NT2/D1 (cell line): ENCODE measurements around the gene MPZL1.

Experiments
- DNase-seq: peaks from one replicate; pipeline ENCODE4 v3.0.0-alpha.2; 2011; ENCODE audit warnings: low read depth, low spot score
- H3K27me3 ChIP-seq: 2 replicates; pipeline ENCODE4 v1.6.0; 2011; ENCODE audit warnings: mild to moderate bottlenecking; ENCODE audit not compliant: insufficient read length, insufficient read depth
- H3K36me3 ChIP-seq: 2 replicates; pipeline ENCODE4 v1.6.1; 2011; ENCODE audit warnings: mild to moderate bottlenecking, low read length, mixed read lengths; ENCODE audit not compliant: insufficient read depth, insufficient read length
- H3K4me1 ChIP-seq: 2 replicates; pipeline ENCODE4 v1.5.1; 2011; ENCODE audit not compliant: insufficient read depth, insufficient read length
- H3K4me3 ChIP-seq: 2 replicates; pipeline ENCODE4 v1.5.1; 2011; ENCODE audit warnings: low read depth; ENCODE audit not compliant: insufficient read length
- H3K9ac ChIP-seq: 2 replicates; pipeline ENCODE4 v1.6.0; 2011; ENCODE audit warnings: low read depth; ENCODE audit not compliant: insufficient read length
- H3K9me3 ChIP-seq: 2 replicates; pipeline ENCODE4 v1.5.1; 2011; ENCODE audit warnings: mild to moderate bottlenecking, low read length; ENCODE audit not compliant: insufficient read depth
- SUZ12 ChIP-seq: IDR thresholded peaks from 2 replicates; pipeline ENCODE4 v1.6.1; 2011; ENCODE audit not compliant: insufficient read length, insufficient read depth; ENCODE audit errors: extremely low read depth
- YY1 ChIP-seq: IDR thresholded peaks from 2 replicates; pipeline ENCODE4 v1.6.1; 2011; ENCODE audit not compliant: insufficient read length, insufficient read depth
- ZNF274 ChIP-seq: IDR thresholded peaks from 2 replicates; pipeline ENCODE4 v1.6.1; 2011; ENCODE audit warnings: mild to moderate bottlenecking, low read depth, low read length

The MPZL1 gene

DNA sequence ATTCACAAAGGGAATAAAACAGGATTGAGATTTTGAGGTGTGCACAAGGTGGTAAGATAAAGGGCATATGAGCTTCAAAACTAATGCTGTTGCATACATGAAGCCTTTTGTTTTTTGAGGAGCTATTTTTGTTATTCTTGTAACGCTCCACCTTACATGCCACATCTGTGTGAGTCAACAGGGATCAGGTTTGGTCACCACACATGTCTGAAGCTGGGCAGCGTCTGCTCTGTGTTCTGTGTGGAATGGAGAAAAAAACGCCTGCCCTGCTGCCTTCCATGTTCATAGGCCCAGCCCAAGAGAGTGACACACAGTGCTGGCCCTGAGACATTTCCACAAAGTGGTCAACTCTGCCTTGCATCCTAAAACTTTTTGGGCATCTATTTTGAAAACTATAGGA is 67.7 kb downstream of the MPZL1 start:
- Histone ChIP-seq H3K4me1 (peaks cover 2% of the 10 kb centered on the region), H3K9ac (no peak overlapping the region), H3K36me3 (peaks cover 79% of the 10 kb centered on the region), H3K27me3 (no peaks in the 10 kb centered on the region), H3K4me3 (no peak overlapping the region), H3K9me3 (no peaks in the 10 kb centered on the region)
- TF ChIP-seq ZNF274 (no peak), YY1 (no peak), SUZ12 (no peak)
- DNase-seq = no peak

DNA sequence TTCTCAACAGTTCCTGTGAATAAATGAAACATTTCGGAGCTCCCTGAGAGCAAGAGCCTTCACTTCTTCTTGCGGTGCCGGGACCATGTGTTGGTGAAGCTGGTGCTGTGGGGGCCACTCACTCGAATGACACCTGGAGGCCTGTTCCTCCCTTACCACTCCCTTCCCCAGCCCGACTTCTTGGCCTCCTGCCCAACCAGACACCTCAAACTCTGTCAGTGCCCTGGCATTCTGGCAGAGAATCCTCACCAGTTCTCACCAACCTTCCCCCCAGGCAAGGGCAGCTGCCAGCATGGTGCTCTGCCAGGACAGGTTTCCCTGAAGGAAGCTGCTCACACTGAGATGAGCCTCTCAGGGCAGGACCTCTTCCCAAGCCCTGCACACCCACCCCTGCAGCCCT is 68.3 kb downstream of the MPZL1 start:
- Histone ChIP-seq H3K4me3 (no peak overlapping the region), H3K9me3 (no peaks in the 10 kb centered on the region), H3K27me3 (no peaks in the 10 kb centered on the region), H3K4me1 (peaks cover 2% of the 10 kb centered on the region), H3K36me3 (peaks cover 75% of the 10 kb centered on the region), H3K9ac (no peak overlapping the region)
- no peak for DNase-seq
- TF ChIP-seq SUZ12 (no peak), YY1 (no peak), ZNF274 (no peak)

DNA sequence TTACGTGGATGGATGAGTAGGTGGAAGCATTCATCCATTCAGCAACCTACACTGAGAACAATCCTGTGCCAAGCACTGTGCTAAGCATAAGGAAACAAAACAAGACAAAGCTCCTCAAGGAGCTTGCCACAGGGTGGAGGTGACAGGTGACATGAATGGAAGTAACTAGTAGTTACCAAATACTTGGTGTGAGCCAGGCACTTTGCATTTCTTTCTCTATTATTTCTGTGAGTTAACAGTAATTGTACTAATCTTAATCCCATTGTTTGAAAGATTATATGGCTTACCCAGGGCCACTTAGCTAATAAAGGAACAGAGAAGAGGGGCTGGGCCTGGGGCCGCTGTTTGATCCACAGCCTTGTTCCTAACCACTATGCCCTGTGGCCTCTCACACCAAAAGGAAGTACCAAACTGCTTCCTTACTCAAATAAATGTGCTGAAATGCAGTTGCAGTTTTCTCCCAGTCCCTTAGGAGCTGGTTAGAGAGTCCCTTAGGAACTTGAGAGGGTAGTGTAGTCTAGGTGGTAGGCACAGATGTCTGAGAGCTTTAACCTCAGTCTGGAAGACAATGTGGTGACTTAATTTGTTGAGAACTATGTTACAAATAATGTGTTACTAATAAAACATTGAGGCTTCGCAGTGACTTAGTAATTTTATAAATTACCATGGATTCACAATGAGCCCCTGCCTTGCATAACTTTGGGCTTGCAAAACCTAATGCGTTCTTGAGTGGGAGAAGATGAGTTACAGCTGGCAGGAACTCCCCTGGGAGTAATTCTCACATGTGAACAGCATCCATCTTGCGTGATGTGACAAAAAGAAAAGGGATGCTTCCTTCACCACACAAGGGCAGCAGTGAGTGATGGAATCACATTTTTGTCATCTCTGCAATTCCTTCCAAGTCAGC is 69.8 kb downstream of the MPZL1 start:
- Histone ChIP-seq H3K27me3 (no peaks in the 10 kb centered on the region), H3K4me3 (no peak overlapping the region), H3K9ac (no peak overlapping the region), H3K36me3 (peaks cover 66% of the 10 kb centered on the region), H3K4me1 (peaks cover 2% of the 10 kb centered on the region), H3K9me3 (no peaks in the 10 kb centered on the region)
- no peak for DNase-seq
- TF ChIP-seq SUZ12 (no peak), ZNF274 (no peak), YY1 (no peak)

DNA sequence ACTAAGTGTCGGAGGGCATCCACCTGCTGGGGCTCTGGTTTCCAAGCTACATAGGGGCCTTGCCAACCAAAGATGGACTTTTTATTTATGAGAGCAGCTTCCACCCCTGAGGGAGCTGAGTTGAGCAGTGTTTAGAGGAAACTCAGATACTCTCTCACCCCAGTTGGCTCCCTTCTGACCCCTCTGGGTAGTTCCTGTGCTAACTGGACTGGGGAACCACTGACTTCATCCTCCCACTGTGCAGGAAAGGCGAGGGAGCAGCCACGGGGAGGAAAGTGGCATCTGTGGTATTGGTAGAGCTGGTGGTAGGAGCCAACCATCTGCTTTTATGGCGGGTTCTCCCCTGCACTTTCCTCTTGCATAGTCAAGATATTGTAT is 70.4 kb downstream of the MPZL1 start:
- Histone ChIP-seq H3K4me3 (no peak overlapping the region), H3K36me3 (peaks cover 59% of the 10 kb centered on the region), H3K9me3 (no peaks in the 10 kb centered on the region), H3K4me1 (peaks cover 2% of the 10 kb centered on the region), H3K9ac (no peak overlapping the region), H3K27me3 (no peaks in the 10 kb centered on the region)
- TF ChIP-seq ZNF274 = no peak
- TF ChIP-seq YY1 = no peak
- no peak for TF ChIP-seq SUZ12
- DNase-seq = no peak

DNA sequence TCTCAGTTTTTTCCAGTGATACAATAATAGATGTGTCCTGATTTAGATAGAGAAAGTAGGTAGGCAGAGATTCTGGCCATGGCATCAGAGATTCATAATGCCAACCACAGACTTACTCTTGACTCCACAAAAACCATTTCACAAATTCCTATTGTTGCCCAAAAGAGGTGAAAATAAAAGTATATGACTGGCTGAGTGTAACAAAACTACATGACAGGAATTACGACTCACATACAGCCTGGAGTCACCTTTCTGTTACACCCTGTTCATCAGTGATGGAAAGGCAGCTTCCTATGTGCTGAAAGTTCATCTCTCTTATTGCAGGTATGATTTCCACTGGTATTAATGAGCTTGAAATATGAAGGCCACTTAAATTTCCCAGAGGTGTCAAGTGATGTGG is 72.3 kb downstream of the MPZL1 start:
- H3K4me3 ChIP-seq = no peak overlapping the region
- no peak overlapping the region for H3K9ac ChIP-seq
- H3K9me3 ChIP-seq = no peaks in the 10 kb centered on the region
- no peaks in the 10 kb centered on the region for H3K27me3 ChIP-seq
- peaks cover 41% of the 10 kb centered on the region for H3K36me3 ChIP-seq
- H3K4me1 ChIP-seq = peaks cover 2% of the 10 kb centered on the region
- no peak for DNase-seq
- TF ChIP-seq ZNF274 (no peak), YY1 (no peak), SUZ12 (no peak)

DNA sequence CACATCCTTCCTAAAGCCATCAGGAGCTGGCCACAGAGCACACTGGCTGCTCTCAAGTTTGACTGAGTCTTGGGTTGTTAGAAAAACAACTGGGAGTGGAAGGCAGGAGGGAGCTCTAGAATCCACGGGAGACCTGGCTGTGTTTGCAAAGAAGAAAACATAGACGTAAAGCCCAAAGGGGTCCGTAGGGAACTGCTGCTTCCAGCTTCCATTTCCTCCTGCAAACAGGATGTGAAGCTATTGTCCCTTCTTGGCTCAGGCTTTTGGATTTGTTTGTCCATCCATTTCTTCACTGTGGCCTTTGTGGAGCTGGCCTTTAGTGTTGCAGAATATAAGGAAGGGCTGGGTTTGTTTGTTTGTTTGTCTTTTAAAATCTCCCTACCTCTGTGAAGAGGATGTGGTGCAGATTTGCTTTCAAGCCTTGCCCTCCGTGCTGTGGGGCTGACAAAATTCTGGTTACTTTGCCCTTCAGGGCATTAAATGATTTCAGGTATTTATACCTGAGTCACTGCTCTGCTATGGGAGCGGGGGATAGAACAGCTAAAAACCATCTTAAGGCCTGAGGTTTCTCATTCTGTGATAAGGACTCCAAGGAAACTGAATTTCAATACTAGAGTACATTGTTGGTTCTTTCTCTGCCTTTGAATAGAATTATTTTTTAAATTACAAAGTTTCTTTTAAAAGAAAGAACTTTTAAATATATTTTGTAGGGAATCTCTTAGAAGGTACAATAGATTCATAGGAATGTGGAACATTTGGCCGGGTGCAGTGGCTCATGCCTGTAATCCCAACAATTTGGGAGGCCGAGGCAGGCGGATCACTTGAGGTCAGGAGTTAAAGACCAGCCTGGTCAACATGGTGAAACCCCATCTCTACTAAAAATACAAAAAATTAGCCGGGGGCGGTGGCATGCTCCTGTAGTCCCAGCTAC is 74.3 kb downstream of the MPZL1 start:
- Histone ChIP-seq H3K27me3 (no peaks in the 10 kb centered on the region), H3K9ac (no peak overlapping the region), H3K36me3 (peaks cover 20% of the 10 kb centered on the region), H3K4me3 (no peak overlapping the region), H3K4me1 (no peaks in the 10 kb centered on the region), H3K9me3 (no peaks in the 10 kb centered on the region)
- DNase-seq = no peak
- no peak for TF ChIP-seq ZNF274
- TF ChIP-seq YY1 = no peak
- TF ChIP-seq SUZ12 = no peak

DNA sequence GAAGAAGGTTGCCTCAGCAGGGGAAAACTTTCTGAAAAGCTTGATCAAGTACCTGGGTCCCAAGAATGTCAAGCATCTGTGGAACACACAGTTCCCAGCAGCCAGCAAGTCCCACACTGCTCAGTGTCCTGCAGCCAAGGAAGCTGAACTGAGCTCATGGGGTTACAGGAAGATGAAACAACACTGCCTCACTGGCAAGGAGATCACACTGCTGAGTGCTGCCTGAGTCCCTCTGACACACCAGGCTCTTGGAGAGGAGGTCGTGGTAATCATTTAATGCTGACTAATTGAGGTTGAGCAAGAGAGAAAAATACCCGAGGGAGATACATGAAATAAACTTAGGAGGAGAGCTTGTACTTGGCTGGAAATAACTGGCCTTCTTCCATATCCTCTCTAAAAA is 75.2 kb downstream of the MPZL1 start:
- no peaks in the 10 kb centered on the region for H3K4me1 ChIP-seq
- no peaks in the 10 kb centered on the region for H3K27me3 ChIP-seq
- no peak overlapping the region for H3K9ac ChIP-seq
- peaks cover 16% of the 10 kb centered on the region for H3K36me3 ChIP-seq
- H3K9me3 ChIP-seq = peaks cover 6% of the 10 kb centered on the region
- DNase-seq = peak; percentile 15
- H3K4me3 ChIP-seq = no peak overlapping the region
- TF ChIP-seq YY1 (no peak), SUZ12 (no peak), ZNF274 (no peak)
